Stimulated activated CD4-positive, alpha-beta T cell treated with anti-CD3 and anti-CD28 coated beads, Interleukin-1b, Interleukin-23, amount 100 ng/mL, for 48 hours (primary cell): ENCODE results near the gene SLFN5.
A peak's percentile ranks its signal among the peaks of the same experiment; 100 is the strongest.
"Not testable (repeated sequence)": the region's sequence is repeated elsewhere in the genome, so short reads cannot be mapped to it uniquely, and the experiment has no call there.

Source experiments
- DNase-seq: peaks from one replicate; pipeline ENCODE4 v3.0.0-alpha.2; 2020

Gene SLFN5

GRCh38 chr17:35243561-35244340, 879 bp downstream of the SLFN5 start:
- DNase-seq, result peak; percentile 68

- DNase-seq, result peak; percentile 94
Measured at GRCh38 chr17:35244341-35245195, 1.7 kb downstream of the SLFN5 start.

- peak; percentile 38 for DNase-seq
Measured at GRCh38 chr17:35245196-35245486, 2.3 kb downstream of the SLFN5 start.

DNA sequence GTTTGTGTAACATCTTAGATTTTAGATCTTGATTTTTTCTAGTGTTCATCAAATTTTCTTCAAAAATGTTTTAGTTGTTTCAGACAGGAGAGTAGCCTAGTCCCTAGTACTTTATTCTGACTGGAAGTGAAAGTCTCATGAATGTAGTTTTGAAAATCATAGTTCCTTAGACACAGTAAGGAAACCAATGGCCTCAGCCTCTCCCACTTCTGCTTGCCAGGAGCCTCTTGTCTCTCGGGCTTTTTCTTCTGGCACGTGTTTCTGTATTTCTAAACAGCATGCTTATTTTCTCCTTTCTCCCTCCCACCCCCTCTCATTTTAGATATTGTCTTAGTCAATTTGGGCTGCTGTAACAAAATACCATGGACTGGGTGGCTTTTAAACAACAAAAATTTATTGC, 9.8 kb downstream of the SLFN5 start:
- no peak for DNase-seq

DNA sequence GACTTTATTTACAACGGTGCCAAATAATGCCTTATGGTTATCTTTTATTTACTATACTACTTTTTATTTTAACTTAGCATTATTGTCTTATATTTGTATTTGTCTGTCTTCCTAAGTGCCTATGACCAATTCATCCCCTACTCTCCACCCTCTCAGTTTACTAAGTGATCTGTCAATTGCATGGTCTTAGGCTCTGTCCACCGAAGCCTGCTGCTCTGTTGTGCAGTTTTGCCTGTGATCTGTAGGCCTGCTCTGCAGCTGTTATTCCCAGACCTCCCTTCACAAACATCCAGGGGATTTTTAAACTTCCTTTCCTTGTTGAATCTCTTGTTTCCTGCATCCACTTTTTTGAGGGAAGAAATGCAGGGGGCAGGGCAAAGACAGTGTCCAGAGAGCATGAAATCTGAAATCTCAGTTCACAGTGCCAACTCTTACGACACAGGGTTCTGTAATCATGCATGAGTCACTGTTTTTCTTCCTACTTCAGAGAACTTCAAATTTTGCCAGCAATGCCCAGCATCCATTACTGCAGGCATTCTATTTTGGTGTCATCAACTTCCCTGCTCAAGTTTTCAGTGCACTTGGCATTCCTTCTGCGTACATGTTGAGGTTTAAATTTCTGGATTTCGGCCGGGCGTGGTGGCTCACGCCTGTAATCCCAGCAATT, 11.4 kb downstream of the SLFN5 start:
- no peak for DNase-seq

DNA sequence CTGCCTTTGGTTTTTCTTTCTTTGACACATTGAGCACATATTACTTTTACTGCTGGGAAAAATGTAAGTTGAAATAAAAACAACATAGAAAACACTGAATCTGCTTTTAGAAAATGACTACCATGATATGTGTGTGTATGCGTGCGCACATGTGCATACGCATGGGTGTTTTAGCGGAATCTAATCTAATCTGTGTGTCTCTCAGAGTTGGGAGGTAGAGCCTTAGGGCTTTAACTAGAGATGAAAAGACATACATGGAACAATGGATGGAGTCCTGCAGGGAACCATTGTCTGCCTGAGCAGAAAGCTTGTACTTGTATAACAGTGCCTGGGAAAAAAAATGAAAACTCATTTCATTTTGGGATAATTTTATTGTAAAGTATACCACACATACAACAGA, 12.4 kb downstream of the SLFN5 start:
- no peak for DNase-seq

DNA sequence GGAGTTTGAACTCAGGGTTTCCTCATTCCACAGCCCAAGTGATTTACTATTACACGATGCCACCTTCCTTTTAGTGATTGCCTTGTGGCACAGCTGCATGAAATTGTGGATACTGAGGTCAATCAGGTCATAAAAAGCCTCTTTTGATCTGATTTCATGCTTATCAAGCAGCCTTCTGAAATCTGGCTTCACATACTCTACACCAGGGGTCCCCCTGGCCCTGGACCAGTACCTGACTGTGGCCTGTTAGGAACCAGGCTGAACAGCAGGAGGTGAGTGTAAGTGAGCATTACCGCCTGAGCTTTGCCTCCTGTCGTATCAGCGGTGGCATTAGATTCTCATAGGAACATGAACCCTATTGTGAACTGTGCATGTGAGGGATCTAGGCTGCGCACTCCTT, 13.8 kb downstream of the SLFN5 start:
- DNase-seq, result no peak

- DNase-seq, result no peak
Measured at GRCh38 chr17:35257208-35257659, 14.4 kb downstream of the SLFN5 start.

DNA sequence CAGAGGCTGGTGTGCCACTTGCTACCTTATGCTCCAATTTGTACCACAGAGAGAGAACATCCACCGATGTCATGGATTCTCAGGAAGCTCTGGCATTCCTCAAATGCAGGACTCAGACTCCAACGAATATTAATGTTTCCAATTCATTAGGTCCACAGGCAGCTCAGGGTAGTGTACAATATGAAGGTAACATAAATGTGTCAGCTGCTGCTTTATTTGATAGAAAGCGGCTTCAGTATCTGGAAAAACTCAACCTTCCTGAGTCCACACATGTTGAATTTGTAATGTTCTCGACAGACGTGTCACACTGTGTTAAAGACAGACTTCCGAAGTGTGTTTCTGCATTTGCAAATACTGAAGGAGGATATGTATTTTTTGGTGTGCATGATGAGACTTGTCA, 16.1 kb downstream of the SLFN5 start:
- no peak for DNase-seq

DNA sequence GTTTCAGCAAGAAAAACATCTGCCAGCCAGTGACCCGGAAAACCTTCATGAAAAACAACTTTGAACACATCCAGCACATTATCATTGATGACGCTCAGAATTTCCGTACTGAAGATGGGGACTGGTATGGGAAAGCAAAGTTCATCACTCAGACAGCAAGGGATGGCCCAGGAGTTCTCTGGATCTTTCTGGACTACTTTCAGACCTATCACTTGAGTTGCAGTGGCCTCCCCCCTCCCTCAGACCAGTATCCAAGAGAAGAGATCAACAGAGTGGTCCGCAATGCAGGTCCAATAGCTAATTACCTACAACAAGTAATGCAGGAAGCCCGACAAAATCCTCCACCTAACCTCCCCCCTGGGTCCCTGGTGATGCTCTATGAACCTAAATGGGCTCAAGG, 22.2 kb downstream of the SLFN5 start:
- DNase-seq, result no peak

DNA sequence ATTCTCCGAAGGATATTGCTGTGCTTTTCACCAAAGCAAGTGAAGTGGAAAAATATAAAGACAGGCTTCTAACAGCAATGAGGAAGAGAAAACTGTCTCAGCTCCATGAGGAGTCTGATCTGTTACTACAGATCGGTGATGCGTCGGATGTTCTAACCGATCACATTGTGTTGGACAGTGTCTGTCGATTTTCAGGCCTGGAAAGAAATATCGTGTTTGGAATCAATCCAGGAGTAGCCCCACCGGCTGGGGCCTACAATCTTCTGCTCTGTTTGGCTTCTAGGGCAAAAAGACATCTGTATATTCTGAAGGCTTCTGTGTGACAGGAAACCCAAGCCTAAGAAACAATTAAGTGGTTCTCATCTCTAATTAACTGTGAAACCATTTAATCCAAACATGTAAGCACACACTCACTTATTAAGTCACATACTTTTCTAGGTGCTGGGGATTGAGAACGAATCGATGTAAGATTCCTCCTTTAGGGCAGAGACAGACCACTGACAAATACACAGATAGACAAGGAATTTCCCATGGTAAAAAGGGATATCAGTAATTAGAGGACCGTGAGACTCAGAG, 22.8 kb downstream of the SLFN5 start:
- no peak for DNase-seq

DNA sequence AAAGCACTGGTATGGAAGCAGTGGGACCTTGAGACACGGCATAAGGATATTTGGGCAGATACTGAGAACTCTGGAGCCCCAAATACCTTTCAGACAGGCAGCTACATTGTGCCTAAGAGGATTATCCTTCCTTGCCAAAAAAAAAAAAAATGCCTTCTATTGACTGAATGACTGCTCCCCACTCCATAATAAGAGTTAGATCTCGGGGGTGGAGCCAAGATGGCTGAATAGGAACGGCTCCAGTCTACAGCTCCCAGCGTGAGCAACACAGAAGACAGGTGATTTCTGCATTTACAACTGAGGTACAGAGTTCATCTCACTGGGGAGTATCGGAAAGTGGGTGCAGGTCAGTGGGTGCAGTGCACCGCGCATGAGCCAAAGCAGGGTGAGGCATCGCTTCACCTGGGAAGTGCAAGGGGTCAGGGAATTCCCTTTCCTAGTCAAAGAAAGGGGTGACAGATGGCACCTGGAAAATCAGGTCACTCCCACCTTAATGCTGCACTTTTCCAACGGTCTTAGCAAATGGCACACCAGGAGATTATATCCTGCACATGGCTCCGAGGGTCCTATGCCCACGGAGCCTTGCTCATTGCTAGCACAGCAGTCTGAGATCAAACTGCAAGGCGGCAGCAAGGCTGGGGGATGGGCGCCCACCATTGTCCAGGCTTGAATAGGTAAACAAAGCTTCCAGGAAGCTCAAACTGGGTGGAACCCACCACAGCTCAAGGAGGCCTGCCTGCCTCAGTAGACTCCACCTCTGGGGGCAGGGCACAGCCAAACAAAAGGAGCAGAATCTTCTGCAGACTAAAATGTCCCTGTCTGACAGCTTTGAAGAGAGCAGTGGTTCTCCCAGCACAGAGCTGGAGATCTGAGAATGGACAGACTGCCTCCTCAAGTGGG, 31.5 kb downstream of the SLFN5 start:
- not testable (repeated sequence) for DNase-seq

DNA sequence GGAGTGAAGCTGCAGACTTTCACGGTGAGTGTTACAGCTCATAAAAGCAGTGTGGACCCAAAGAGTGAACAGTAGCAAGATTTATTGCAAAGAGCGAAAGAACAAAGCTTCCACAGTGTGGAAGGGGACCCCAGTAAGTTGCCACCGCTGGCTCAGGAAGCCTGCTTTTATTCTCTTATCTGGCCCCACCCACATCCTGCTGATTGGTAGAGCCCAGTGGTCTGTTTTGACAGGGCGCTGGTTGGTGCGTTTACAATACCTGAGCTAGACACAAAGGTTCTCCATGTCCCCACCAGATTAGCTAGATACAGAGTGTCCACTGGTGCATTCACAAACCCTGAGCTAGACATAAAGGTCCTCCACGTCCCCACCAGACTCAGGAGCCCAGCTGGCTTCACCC, 35.6 kb downstream of the SLFN5 start:
- DNase-seq, result not testable (repeated sequence)

DNA sequence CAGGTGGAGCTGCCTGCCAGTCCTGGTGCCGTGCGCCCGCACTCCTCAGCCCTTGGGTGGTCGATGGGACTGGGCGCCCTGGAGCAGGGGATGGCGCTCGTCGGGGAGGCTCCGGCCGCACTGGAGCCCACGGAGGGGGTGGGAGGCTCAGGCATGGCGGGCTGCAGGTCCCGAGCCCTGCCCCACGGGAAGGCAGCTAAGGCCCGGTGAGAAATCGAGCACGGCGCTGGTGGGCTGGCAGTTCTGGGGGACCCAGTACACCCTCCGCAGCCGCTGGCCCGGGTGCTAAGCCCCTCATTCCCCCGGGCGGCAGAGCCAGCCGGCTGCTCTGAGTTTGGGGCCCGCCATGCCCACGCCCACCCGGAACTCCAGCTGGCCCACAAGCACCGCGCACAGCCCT, 36.0 kb downstream of the SLFN5 start:
- DNase-seq, result not testable (repeated sequence)

GRCh38 chr17:35283767-35284166, 40.9 kb downstream of the SLFN5 start:
- no peak for DNase-seq

- DNase-seq, result no peak
Measured at GRCh38 chr17:35284955-35285354, 42.1 kb downstream of the SLFN5 start.

DNA sequence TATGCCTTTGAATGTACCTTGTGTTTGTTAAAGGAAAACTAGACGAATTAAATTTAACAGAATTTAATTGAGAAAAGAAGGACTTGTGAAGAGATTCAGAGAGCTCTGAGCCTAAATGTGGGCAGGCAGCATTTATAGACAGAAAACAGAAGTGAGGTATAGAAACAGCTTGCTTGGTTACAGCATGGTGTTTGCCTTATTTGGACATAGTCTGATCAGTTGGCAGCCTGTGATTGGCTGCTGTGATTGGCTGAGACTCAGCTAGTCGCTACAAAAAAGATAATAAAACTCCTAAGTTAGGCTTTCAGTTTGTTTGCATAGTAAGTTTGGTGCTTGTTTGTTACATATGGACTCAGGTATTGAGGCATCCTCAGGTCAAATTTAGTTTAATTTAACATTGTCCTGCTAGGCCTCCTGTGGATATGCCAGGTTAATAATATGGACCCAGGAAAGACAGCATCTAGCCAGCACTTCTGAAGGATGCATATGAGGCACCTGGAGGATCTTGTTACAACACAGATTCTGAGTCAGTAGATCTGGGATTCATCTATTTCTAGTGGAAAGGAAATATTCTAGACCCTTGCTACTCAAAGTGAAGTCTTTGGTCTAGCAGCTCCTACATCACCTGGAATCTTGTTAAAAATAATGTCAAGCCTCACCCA, 43.4 kb downstream of the SLFN5 start:
- peak; percentile 23 for DNase-seq

DNA sequence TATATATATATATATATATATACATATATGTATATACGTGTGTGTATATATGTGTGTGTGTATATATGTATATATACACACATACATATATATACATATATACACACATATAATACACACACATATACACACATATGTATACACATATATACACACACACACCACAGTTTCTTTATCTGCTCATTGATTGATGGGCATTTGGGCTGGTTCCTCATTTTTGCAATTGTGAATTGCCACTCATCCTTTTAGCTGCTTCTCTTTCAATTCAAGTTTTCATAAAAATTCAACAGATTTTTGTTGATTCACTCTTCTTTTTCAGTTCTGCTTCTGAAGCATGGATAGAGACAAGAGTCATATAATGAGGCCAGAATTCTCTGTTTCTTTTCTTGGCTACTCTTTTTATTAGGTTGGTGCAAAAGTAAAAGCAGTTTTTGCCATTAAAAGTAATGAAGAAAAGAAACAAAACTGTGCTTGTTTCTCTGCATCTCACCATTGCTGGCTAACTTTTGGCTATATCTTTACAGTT, 44.5 kb downstream of the SLFN5 start:
- DNase-seq, result no peak

DNA sequence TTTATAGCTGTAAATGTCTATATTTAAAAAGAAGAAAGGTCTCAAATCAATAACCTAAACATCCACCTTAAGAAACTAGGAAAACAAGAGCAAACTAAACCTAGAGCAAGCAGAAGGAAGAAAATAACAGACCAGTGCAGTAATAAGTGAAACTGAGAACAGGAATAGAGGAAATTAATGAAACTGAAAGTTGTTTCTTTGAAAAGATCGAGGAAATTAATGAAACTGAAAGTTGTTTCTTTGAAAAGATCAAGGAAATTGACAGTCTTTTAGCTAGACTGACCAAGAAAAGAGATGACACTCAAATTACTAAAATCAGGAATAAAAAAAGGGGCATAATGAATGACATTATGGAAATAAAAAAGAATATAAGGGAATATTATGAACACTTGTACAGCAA, 46.4 kb downstream of the SLFN5 start:
- DNase-seq, result no peak

GRCh38 chr17:35291802-35292201, 48.9 kb downstream of the SLFN5 start:
- DNase-seq, result no peak

DNA sequence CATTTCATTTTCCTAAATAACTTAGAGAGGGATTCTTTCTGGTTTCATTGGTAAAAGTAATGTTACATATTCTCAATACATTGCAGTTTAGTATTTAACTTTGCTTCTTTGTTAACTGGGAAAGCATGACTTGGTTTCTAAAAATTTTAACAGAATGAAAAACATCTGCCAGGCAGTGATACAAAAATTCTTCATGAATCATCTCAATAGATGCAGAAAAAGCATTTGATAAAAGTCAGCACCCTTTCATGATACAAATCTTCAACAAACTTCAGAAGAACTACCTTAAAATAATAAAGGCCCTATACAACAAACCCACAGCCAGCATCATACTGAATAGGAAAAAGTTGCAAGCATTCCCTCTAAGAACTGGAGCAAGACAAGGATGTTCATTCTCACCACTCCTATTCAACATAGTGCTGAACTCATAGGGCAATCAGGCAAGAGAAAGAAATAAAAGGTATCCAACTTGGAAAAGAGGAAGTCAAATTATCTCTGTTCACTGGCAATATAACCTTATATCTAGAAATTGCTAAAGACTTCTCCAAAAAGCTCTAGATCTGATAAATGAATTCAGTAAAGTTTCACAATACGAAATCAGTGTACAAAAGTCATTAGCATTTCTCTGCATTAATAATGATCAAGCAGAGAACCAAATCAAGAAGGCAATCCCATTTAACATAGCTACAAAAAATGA, 50.4 kb downstream of the SLFN5 start:
- DNase-seq, result no peak
